HG03135 (cell line): ENCODE results near the gene OR10X1.

Source experiments
- ATAC-seq: cut with Tn5 transposase; IDR thresholded peaks from one replicate; pipeline ENCODE4 v1.9.1; 2021; ENCODE audit warnings: mild to moderate bottlenecking, moderate library complexity; ENCODE audit not compliant: unreplicated experiment

OR10X1 gene

GRCh38 chr1:158579733-158580132 lies at the start of gene OR10X1:
OR10X1 (minus strand) TSS chr1:158579899; CDS start chr1:158579899, 0 bp downstream.
- no peak for ATAC-seq

- ATAC-seq, result no peak
Measured at GRCh38 chr1:158613764-158614163, 34.1 kb upstream of the OR10X1 start.

GRCh38 chr1:158611916-158612315 lies 32.2 kb upstream of the OR10X1 start:
- no peak for ATAC-seq

GRCh38 chr1:158607296-158607695 lies 27.6 kb upstream of the OR10X1 start:
- no peak for ATAC-seq

GRCh38 chr1:158604968-158605367 lies 25.3 kb upstream of the OR10X1 start, which contains the start of gene OR10Z1:
OR10Z1 (plus strand) TSS chr1:158605268; CDS start chr1:158606439, 1,171 bp downstream.
- ATAC-seq, result no peak

- no peak for ATAC-seq
Measured at GRCh38 chr1:158600735-158601134, 21.0 kb upstream of the OR10X1 start.

- ATAC-seq, result no peak
Measured at GRCh38 chr1:158586942-158587341, 7.2 kb upstream of the OR10X1 start.

- ATAC-seq, result no peak
Measured at GRCh38 chr1:158583962-158584361, 4.3 kb upstream of the OR10X1 start.

- no peak for ATAC-seq
Measured at GRCh38 chr1:158577561-158577960, 2.1 kb downstream of the OR10X1 start.

- ATAC-seq, result no peak
Measured at GRCh38 chr1:158572226-158572625, 7.5 kb downstream of the OR10X1 start.

- ATAC-seq, result no peak
Measured at GRCh38 chr1:158570480-158570879, 9.2 kb downstream of the OR10X1 start, which contains the start of gene OR6P1. OR6P1 (minus strand) TSS chr1:158570580; CDS start chr1:158563604, 6,976 bp downstream.

GRCh38 chr1:158564608-158565007 lies 15.1 kb downstream of the OR10X1 start:
- no peak for ATAC-seq

GRCh38 chr1:158563853-158564252 lies 15.8 kb downstream of the OR10X1 start:
- ATAC-seq, result no peak

- no peak for ATAC-seq
Measured at GRCh38 chr1:158559696-158560095, 20.0 kb downstream of the OR10X1 start.

GRCh38 chr1:158554352-158554751 lies 25.3 kb downstream of the OR10X1 start, which contains the start of gene OR6Y1:
OR6Y1 (minus strand) TSS chr1:158554405; CDS start chr1:158548105, 6,300 bp downstream.
- no peak for ATAC-seq

- no peak for ATAC-seq
Measured at GRCh38 chr1:158552296-158552695, 27.4 kb downstream of the OR10X1 start.

GRCh38 chr1:158547533-158547932 lies 32.2 kb downstream of the OR10X1 start:
- ATAC-seq, result no peak

GRCh38 chr1:158537609-158538008 lies 42.1 kb downstream of the OR10X1 start:
- no peak for ATAC-seq

GRCh38 chr1:158534496-158534895 lies 45.2 kb downstream of the OR10X1 start:
- no peak for ATAC-seq
